Measurements from ENCODE around the gene SLC25A26.

The SLC25A26 gene

GRCh38 chr3:66396888-66397287 lies 176.1 kb downstream of the SLC25A26 start:
- no peak for DNase-seq (ENCODE audit: low spot score)

- DNase-seq (ENCODE audit: low spot score): no peak
These were observed 176.9 kb downstream of the SLC25A26 start for GRCh38 chr3:66397745-66398144.

- no peak for DNase-seq (ENCODE audit: low spot score)
These were observed 177.6 kb downstream of the SLC25A26 start for GRCh38 chr3:66398228-66399025.

- DNase-seq (ENCODE audit: low spot score): no peak
These were observed 178.9 kb downstream of the SLC25A26 start for GRCh38 chr3:66399529-66400232.

GRCh38 chr3:66400411-66401156 lies 179.8 kb downstream of the SLC25A26 start:
- DNase-seq (ENCODE audit: low spot score): no peak

GRCh38 chr3:66401157-66401550 lies 180.4 kb downstream of the SLC25A26 start:
- DNase-seq (ENCODE audit: low spot score): no peak

- DNase-seq (ENCODE audit: low spot score): no peak
These were observed 181.1 kb downstream of the SLC25A26 start for GRCh38 chr3:66401675-66402491.

GRCh38 chr3:66402596-66403290 lies 181.9 kb downstream of the SLC25A26 start:
- no peak for DNase-seq (ENCODE audit: low spot score)

GRCh38 chr3:66403323-66403990 lies 182.7 kb downstream of the SLC25A26 start:
- no peak for DNase-seq (ENCODE audit: low spot score)

GRCh38 chr3:66404197-66404596 lies 183.4 kb downstream of the SLC25A26 start:
- no peak for DNase-seq (ENCODE audit: low spot score)

- DNase-seq (ENCODE audit: low spot score): no peak
These were observed 184.3 kb downstream of the SLC25A26 start for GRCh38 chr3:66404903-66405700.

GRCh38 chr3:66405701-66406091 lies 184.9 kb downstream of the SLC25A26 start:
- DNase-seq (ENCODE audit: low spot score): no peak

GRCh38 chr3:66406163-66406562 lies 185.4 kb downstream of the SLC25A26 start:
- DNase-seq (ENCODE audit: low spot score): no peak

- no peak for DNase-seq (ENCODE audit: low spot score)
These were observed 186.2 kb downstream of the SLC25A26 start for GRCh38 chr3:66406831-66407610.

GRCh38 chr3:66407611-66408218 lies 186.9 kb downstream of the SLC25A26 start:
- peak; percentile 76 for DNase-seq (ENCODE audit: low spot score)

GRCh38 chr3:66409771-66410754 lies 189.3 kb downstream of the SLC25A26 start:
- no peak for DNase-seq (ENCODE audit: low spot score)

- no peak for DNase-seq (ENCODE audit: low spot score)
These were observed 190.2 kb downstream of the SLC25A26 start for GRCh38 chr3:66410976-66411375.

Measured in CD4-positive, alpha-beta T cell treated with Interleukin-2 at 100 ng/mL for 4 hours (primary cell).